Activated CD4-positive, alpha-beta memory T cell treated with anti-CD3 and anti-CD28 coated beads for 36 hours (primary cell): ENCODE measurements around the gene KIF14. TPM values are rescaled to one million over a fixed set of nuclear protein-coding genes. Genes with fewer than 3 reads are reported as not detected.

Experiments
- CTCF ChIA-PET: fragments of 350-600 bp; sonication (Branson Sonifier 250); formaldehyde crosslinking; loops from one replicate; lab custom pipeline; 2021; ENCODE audit warnings: antibody characterized with exemption, inconsistent platforms; lab: Charles Lee
- POLR2A ChIA-PET: fragments of 350-600 bp; sonication (Branson Sonifier 250); formaldehyde crosslinking; loops from one replicate; lab custom pipeline; 2021; ENCODE audit warnings: antibody characterized with exemption; lab: Charles Lee
- DNase-seq: peaks from one replicate; pipeline ENCODE4 v3.0.0-alpha.2; 2020
- H3K27ac Mint-ChIP-seq: one replicate; pipeline ENCODE4 v1.8.0; 2021; ENCODE audit warnings: mixed read lengths
- H3K27me3 Mint-ChIP-seq: one replicate; pipeline ENCODE4 v1.8.0; 2021; ENCODE audit warnings: mixed read lengths
- H3K36me3 Mint-ChIP-seq: one replicate; pipeline ENCODE4 v1.8.0; 2021; ENCODE audit warnings: mixed read lengths
- H3K4me1 Mint-ChIP-seq: one replicate; pipeline ENCODE4 v1.8.0; 2021; ENCODE audit warnings: low read depth, mixed read lengths
- H3K4me3 Mint-ChIP-seq: one replicate; pipeline ENCODE4 v1.8.0; 2021; ENCODE audit warnings: mild to moderate bottlenecking, mixed read lengths
- H3K9me3 Mint-ChIP-seq: one replicate; pipeline ENCODE4 v1.8.0; 2021; ENCODE audit warnings: mixed read lengths
- intact Hi-C: fragments of 100-400 bp; cut with micrococcal nuclease; formaldehyde crosslinking; loops from one replicate; pipeline ENCODE4 v1.15.1; 2023
- total RNA-seq, 2 experiments: library from RNA; stranded (reverse); gene quantifications; one replicate each; pipeline ENCODE4 v1.2.3, GENCODE V29; 2021

The KIF14 gene
- total RNA-seq, 2 experiments from 2014 or later, result 15.7 to 17.1 TPM

GRCh38 chr1:200654660-200655059 is 34.1 kb upstream of the KIF14 start:
- peaks cover 28% of the 10 kb centered on the region for H3K36me3 Mint-ChIP-seq
- POLR2A ChIA-PET, result no interaction called here
- intact Hi-C loops, result no loop called here
- no peaks in the 10 kb centered on the region for H3K9me3 Mint-ChIP-seq
- CTCF ChIA-PET, result no interaction called here
- no peak overlapping the region for H3K27ac Mint-ChIP-seq
- no peaks in the 10 kb centered on the region for H3K27me3 Mint-ChIP-seq
- H3K4me3 Mint-ChIP-seq, result no peak overlapping the region
- H3K4me1 Mint-ChIP-seq, result peaks cover 26% of the 10 kb centered on the region
- no peak for DNase-seq

GRCh38 chr1:200653022-200653462 is 32.5 kb upstream of the KIF14 start:
- Mint-ChIP-seq H3K27me3 (no peaks in the 10 kb centered on the region), H3K4me1 (peaks cover 26% of the 10 kb centered on the region), H3K27ac (peak overlapping the region; percentile 15), H3K9me3 (no peaks in the 10 kb centered on the region), H3K36me3 (peaks cover 26% of the 10 kb centered on the region), H3K4me3 (no peak overlapping the region)
- CTCF ChIA-PET, result interaction anchor here (1.1 kb wide), 1 partner anchor 31 kb away, joined by 7 read pairs; no protein-coding TSS in a partner anchor
- intact Hi-C loops, result loop anchor here (1.0 kb wide), 1 partner anchor 25 kb away; no protein-coding TSS in a partner anchor
- POLR2A ChIA-PET, result interaction anchor here (0.7 to 1.2 kb wide), 3 partner anchors 11 to 292 kb away, joined by 3 to 4 read pairs (median 3); partner anchors contain the start of gene DDX59
- peak; percentile 12 for DNase-seq

- ChIA-PET POLR2A (no interaction called here), CTCF (no interaction called here)
- no peak overlapping the region for H3K4me3 Mint-ChIP-seq
- intact Hi-C loops, result no loop called here
- H3K9me3 Mint-ChIP-seq, result no peaks in the 10 kb centered on the region
- no peak for DNase-seq
- H3K27ac Mint-ChIP-seq, result no peak overlapping the region
- H3K36me3 Mint-ChIP-seq, result peaks cover 23% of the 10 kb centered on the region
- peaks cover 26% of the 10 kb centered on the region for H3K4me1 Mint-ChIP-seq
- no peaks in the 10 kb centered on the region for H3K27me3 Mint-ChIP-seq
Measured at GRCh38 chr1:200652378-200652777, 31.8 kb upstream of the KIF14 start.

- Mint-ChIP-seq H3K9me3 (no peaks in the 10 kb centered on the region), H3K36me3 (peaks cover 16% of the 10 kb centered on the region), H3K4me3 (no peak overlapping the region), H3K27me3 (no peaks in the 10 kb centered on the region), H3K27ac (no peak overlapping the region), H3K4me1 (no peaks in the 10 kb centered on the region)
- ChIA-PET POLR2A (no interaction called here), CTCF (interaction anchor here (1.1 kb wide), 1 partner anchor 24 kb away, joined by 5 read pairs; no protein-coding TSS in a partner anchor)
- intact Hi-C loops, result no loop called here
- DNase-seq, result no peak
Measured at GRCh38 chr1:200646515-200646914, 26.0 kb upstream of the KIF14 start.

GRCh38 chr1:200644021-200644420 is 23.5 kb upstream of the KIF14 start:
- Mint-ChIP-seq H3K4me1 (peaks cover 9% of the 10 kb centered on the region), H3K27ac (no peak overlapping the region), H3K27me3 (no peaks in the 10 kb centered on the region), H3K9me3 (no peaks in the 10 kb centered on the region), H3K4me3 (no peak overlapping the region), H3K36me3 (peaks cover 16% of the 10 kb centered on the region)
- DNase-seq, result no peak
- intact Hi-C loops, result no loop called here
- ChIA-PET POLR2A (no interaction called here), CTCF (interaction anchor here (0.6 to 1.6 kb wide), 3 partner anchors 21 to 838 kb away, joined by 3 to 5 read pairs (median 4); no protein-coding TSS in a partner anchor)

GRCh38 chr1:200642481-200642880 is 21.9 kb upstream of the KIF14 start:
- Mint-ChIP-seq H3K27me3 (no peaks in the 10 kb centered on the region), H3K27ac (no peak overlapping the region), H3K4me1 (peaks cover 9% of the 10 kb centered on the region), H3K36me3 (peaks cover 12% of the 10 kb centered on the region), H3K9me3 (no peaks in the 10 kb centered on the region), H3K4me3 (no peak overlapping the region)
- POLR2A ChIA-PET, result no interaction called here
- intact Hi-C loops, result no loop called here
- CTCF ChIA-PET, result interaction anchor here (1.1 kb wide), 2 partner anchors 27 to 160 kb away, joined by 3 read pairs; partner anchors contain the start of gene DDX59
- DNase-seq, result no peak

- no peak for DNase-seq
- no peaks in the 10 kb centered on the region for H3K9me3 Mint-ChIP-seq
- intact Hi-C loops, result no loop called here
- H3K4me1 Mint-ChIP-seq, result peaks cover 9% of the 10 kb centered on the region
- ChIA-PET POLR2A (no interaction called here), CTCF (interaction anchor here (2.0 kb wide), 1 partner anchor 19 kb away, joined by 5 read pairs; no protein-coding TSS in a partner anchor)
- no peaks in the 10 kb centered on the region for H3K27me3 Mint-ChIP-seq
- H3K36me3 Mint-ChIP-seq, result peaks cover 3% of the 10 kb centered on the region
- H3K27ac Mint-ChIP-seq, result no peak overlapping the region
- H3K4me3 Mint-ChIP-seq, result no peak overlapping the region
Measured at GRCh38 chr1:200640963-200641401, 20.4 kb upstream of the KIF14 start.

GRCh38 chr1:200640373-200640962 is 19.9 kb upstream of the KIF14 start:
- H3K27ac Mint-ChIP-seq, result no peak overlapping the region
- ChIA-PET CTCF (interaction anchor here (2.0 kb wide), 1 partner anchor 18 kb away, joined by 5 read pairs; no protein-coding TSS in a partner anchor), POLR2A (no interaction called here)
- no peak overlapping the region for H3K4me3 Mint-ChIP-seq
- peaks cover 9% of the 10 kb centered on the region for H3K4me1 Mint-ChIP-seq
- peaks cover 3% of the 10 kb centered on the region for H3K36me3 Mint-ChIP-seq
- DNase-seq, result no peak
- intact Hi-C loops, result no loop called here
- no peaks in the 10 kb centered on the region for H3K27me3 Mint-ChIP-seq
- H3K9me3 Mint-ChIP-seq, result no peaks in the 10 kb centered on the region

GRCh38 chr1:200638073-200638472 is 17.5 kb upstream of the KIF14 start:
- DNase-seq, result no peak
- Mint-ChIP-seq H3K9me3 (no peaks in the 10 kb centered on the region), H3K36me3 (no peaks in the 10 kb centered on the region), H3K4me3 (no peak overlapping the region), H3K4me1 (peaks cover 9% of the 10 kb centered on the region), H3K27ac (no peak overlapping the region), H3K27me3 (no peaks in the 10 kb centered on the region)
- intact Hi-C loops, result no loop called here
- POLR2A ChIA-PET, result no interaction called here
- CTCF ChIA-PET, result no interaction called here

GRCh38 chr1:200636681-200637080 is 16.1 kb upstream of the KIF14 start:
- H3K27me3 Mint-ChIP-seq, result no peaks in the 10 kb centered on the region
- no peak for DNase-seq
- ChIA-PET POLR2A (no interaction called here), CTCF (interaction anchor here (1.0 kb wide), 1 partner anchor 15 kb away, joined by 4 read pairs; no protein-coding TSS in a partner anchor)
- H3K9me3 Mint-ChIP-seq, result no peaks in the 10 kb centered on the region
- H3K4me1 Mint-ChIP-seq, result peaks cover 9% of the 10 kb centered on the region
- H3K27ac Mint-ChIP-seq, result no peak overlapping the region
- no peak overlapping the region for H3K4me3 Mint-ChIP-seq
- H3K36me3 Mint-ChIP-seq, result no peaks in the 10 kb centered on the region
- intact Hi-C loops, result no loop called here

GRCh38 chr1:200634261-200635122 is 13.9 kb upstream of the KIF14 start:
- H3K36me3 Mint-ChIP-seq, result no peaks in the 10 kb centered on the region
- POLR2A ChIA-PET, result interaction anchor here (0.9 kb wide), 1 partner anchor 34 kb away, joined by 4 read pairs; no protein-coding TSS in a partner anchor
- CTCF ChIA-PET, result interaction anchor here (1.0 to 2.0 kb wide), 4 partner anchors 12 to 203 kb away, joined by 3 to 14 read pairs (median 3); no protein-coding TSS in a partner anchor
- no peaks in the 10 kb centered on the region for H3K9me3 Mint-ChIP-seq
- H3K4me1 Mint-ChIP-seq, result no peaks in the 10 kb centered on the region
- H3K27me3 Mint-ChIP-seq, result no peaks in the 10 kb centered on the region
- H3K27ac Mint-ChIP-seq, result no peak overlapping the region
- intact Hi-C loops, result no loop called here
- no peak for DNase-seq
- no peak overlapping the region for H3K4me3 Mint-ChIP-seq

- no peaks in the 10 kb centered on the region for H3K9me3 Mint-ChIP-seq
Measured at GRCh38 chr1:200631375-200631774, 10.8 kb upstream of the KIF14 start.

More at GRCh38 chr1:200631375-200631774, 10.8 kb upstream of the KIF14 start:
- Mint-ChIP-seq H3K27ac (no peak overlapping the region), H3K4me3 (no peak overlapping the region), H3K36me3 (no peaks in the 10 kb centered on the region), H3K4me1 (peaks cover 21% of the 10 kb centered on the region), H3K27me3 (no peaks in the 10 kb centered on the region)
- ChIA-PET POLR2A (no interaction called here), CTCF (interaction anchor here (1.0 to 1.2 kb wide), 3 partner anchors 9 to 172 kb away, joined by 3 to 6 read pairs (median 4); no protein-coding TSS in a partner anchor)
- intact Hi-C loops, result no loop called here
- no peak for DNase-seq
